ENCODE measurements around the gene SSBP2. TPM values are rescaled to one million over a fixed set of nuclear protein-coding genes. Genes with fewer than 3 reads are reported as not detected.
"Not testable (repeated sequence)": the region's sequence is repeated elsewhere in the genome, so short reads cannot be mapped to it uniquely, and the experiment has no call there.

The SSBP2 gene
- total RNA-seq, 1 experiment from 2014 or later: 5.2 TPM

DNA sequence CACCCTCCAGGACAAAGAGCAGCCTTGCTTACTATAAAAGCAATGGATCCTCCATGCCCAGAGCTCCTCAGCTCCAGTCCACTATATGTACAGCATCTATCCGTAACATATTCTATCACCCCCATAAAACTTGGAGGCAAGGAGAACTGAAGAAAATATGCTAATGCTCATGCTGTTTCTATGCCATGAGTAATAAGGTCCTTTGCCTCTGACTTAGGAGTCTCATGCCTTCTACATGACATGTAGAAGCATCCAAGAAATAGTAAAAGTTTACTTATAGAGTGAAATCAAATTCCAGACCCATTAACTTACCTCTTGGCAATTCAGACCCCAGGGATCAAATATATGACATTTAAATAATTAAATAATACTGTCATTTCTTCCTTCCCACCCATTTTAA, 33.7 kb downstream of the SSBP2 start:
- ChIA-PET RAD21 (ENCODE audit: low non-redundant PET in 1 of 2, low total read pairs in 2 of 2, uncharacterized antibody in 2 of 2, unreplicated experiment in 2 of 2) (no interaction called here), CTCF (no interaction called here), POLR2A (no interaction called here)
- H3K9me3 ChIP-seq (ENCODE audit: control insufficient read depth in 1 of 2, insufficient read depth in 1 of 2, low read depth in 1 of 2, low read length in 2 of 2): no peaks in the 10 kb centered on the region
- no peak overlapping the region for H3K9ac ChIP-seq (ENCODE audit: low read length)
- no peaks in the 10 kb centered on the region for H4K20me1 ChIP-seq (ENCODE audit: insufficient read depth)
- no peak for TF ChIP-seq RAD21 (IDR thresholded peaks at IDR 0.05; ENCODE audit: low read depth)
- TF ChIP-seq, protein P1, sequence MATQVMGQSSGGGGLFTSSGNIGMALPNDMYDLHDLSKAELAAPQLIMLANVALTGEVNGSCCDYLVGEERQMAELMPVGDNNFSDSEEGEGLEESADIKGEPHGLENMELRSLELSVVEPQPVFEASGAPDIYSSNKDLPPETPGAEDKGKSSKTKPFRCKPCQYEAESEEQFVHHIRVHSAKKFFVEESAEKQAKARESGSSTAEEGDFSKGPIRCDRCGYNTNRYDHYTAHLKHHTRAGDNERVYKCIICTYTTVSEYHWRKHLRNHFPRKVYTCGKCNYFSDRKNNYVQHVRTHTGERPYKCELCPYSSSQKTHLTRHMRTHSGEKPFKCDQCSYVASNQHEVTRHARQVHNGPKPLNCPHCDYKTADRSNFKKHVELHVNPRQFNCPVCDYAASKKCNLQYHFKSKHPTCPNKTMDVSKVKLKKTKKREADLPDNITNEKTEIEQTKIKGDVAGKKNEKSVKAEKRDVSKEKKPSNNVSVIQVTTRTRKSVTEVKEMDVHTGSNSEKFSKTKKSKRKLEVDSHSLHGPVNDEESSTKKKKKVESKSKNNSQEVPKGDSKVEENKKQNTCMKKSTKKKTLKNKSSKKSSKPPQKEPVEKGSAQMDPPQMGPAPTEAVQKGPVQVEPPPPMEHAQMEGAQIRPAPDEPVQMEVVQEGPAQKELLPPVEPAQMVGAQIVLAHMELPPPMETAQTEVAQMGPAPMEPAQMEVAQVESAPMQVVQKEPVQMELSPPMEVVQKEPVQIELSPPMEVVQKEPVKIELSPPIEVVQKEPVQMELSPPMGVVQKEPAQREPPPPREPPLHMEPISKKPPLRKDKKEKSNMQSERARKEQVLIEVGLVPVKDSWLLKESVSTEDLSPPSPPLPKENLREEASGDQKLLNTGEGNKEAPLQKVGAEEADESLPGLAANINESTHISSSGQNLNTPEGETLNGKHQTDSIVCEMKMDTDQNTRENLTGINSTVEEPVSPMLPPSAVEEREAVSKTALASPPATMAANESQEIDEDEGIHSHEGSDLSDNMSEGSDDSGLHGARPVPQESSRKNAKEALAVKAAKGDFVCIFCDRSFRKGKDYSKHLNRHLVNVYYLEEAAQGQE (IDR thresholded peaks at IDR 0.05; ENCODE audit: low read depth): no peak
- TF ChIP-seq, protein P2, sequence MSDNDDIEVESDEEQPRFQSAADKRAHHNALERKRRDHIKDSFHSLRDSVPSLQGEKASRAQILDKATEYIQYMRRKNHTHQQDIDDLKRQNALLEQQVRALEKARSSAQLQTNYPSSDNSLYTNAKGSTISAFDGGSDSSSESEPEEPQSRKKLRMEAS (IDR thresholded peaks at IDR 0.05): no peak
- TF ChIP-seq, protein P3, sequence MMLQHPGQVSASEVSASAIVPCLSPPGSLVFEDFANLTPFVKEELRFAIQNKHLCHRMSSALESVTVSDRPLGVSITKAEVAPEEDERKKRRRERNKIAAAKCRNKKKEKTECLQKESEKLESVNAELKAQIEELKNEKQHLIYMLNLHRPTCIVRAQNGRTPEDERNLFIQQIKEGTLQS (IDR thresholded peaks at IDR 0.05): no peak
- H3K79me2 ChIP-seq (ENCODE audit: insufficient read depth, low read length): no peaks in the 10 kb centered on the region
- intact Hi-C loops (cut with micrococcal nuclease): no loop called here
- ATAC-seq (no peak), DNase-seq (ENCODE audit: low read depth, low spot score) (no peak)
- no peaks in the 10 kb centered on the region for H3K9me2 ChIP-seq (ENCODE audit: insufficient read depth)
- no peak overlapping the region for H2AFZ ChIP-seq (ENCODE audit: low read depth, low read length, poor library complexity, severe bottlenecking)
- no peak overlapping the region for H3K4me3 ChIP-seq (replicated peaks in 1 of 2; ENCODE audit: low read depth in 1 of 2, low read length in 2 of 2)
- H3K4me1 ChIP-seq (ENCODE audit: control insufficient read depth in 1 of 2, insufficient read depth in 2 of 2, low read length in 2 of 2): no peaks in the 10 kb centered on the region
- H3K27ac ChIP-seq (ENCODE audit: low read depth, low read length): no peak overlapping the region
- H3K4me2 ChIP-seq (ENCODE audit: low read length): no peak overlapping the region
- no peaks in the 10 kb centered on the region for H3K36me3 ChIP-seq (ENCODE audit: control insufficient read depth in 1 of 2, insufficient read depth in 2 of 2, low read length in 2 of 2)
- BruUV-seq (replicated peaks): no TSS peak
- no peaks in the 10 kb centered on the region for H3K27me3 ChIP-seq (ENCODE audit: insufficient read depth, low read length)

DNA sequence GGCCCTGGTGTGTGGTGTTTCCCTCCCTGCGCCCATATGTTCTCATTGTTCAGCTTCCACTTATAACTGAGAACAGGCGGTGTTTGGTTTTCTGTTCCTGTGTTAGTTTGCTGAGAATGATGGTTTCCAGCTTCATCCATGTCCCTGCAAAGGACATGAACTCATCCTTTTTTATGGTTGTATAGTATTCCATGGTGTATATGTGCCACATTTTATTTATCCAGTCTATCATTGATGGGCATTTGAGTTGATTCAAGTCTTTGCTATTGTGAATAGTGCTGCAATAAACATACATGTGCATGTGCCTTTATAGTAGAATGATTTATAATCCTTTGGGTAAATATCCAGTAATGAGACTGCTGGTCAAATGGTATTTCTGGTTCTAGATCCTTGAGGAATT, 36.8 kb downstream of the SSBP2 start:
- H3K9ac ChIP-seq (ENCODE audit: low read length); H4K20me1 ChIP-seq (ENCODE audit: insufficient read depth); H3K79me2 ChIP-seq (ENCODE audit: insufficient read depth, low read length); H3K4me3 ChIP-seq (replicated peaks in 1 of 2; ENCODE audit: low read depth in 1 of 2, low read length in 2 of 2); H2AFZ ChIP-seq (ENCODE audit: low read depth, low read length, poor library complexity, severe bottlenecking); H3K4me1 ChIP-seq (ENCODE audit: control insufficient read depth in 1 of 2, insufficient read depth in 2 of 2, low read length in 2 of 2); H3K36me3 ChIP-seq (ENCODE audit: control insufficient read depth in 1 of 2, insufficient read depth in 2 of 2, low read length in 2 of 2); intact Hi-C loops (cut with micrococcal nuclease); BruUV-seq (replicated peaks); H3K27me3 ChIP-seq (ENCODE audit: insufficient read depth, low read length); H3K9me3 ChIP-seq (ENCODE audit: control insufficient read depth in 1 of 2, insufficient read depth in 1 of 2, low read depth in 1 of 2, low read length in 2 of 2); H3K4me2 ChIP-seq (ENCODE audit: low read length); POLR2A ChIA-PET; RAD21 ChIA-PET (ENCODE audit: low non-redundant PET in 1 of 2, low total read pairs in 2 of 2, uncharacterized antibody in 2 of 2, unreplicated experiment in 2 of 2); H3K9me2 ChIP-seq (ENCODE audit: insufficient read depth); DNase-seq (ENCODE audit: low read depth, low spot score); CTCF ChIA-PET; ATAC-seq; H3K27ac ChIP-seq (ENCODE audit: low read depth, low read length): not testable (repeated sequence)

Measured in HCT116 (cell line).